NCI-H2227 treated with DMSO at 0.1 percent for 48 hours (cell line): ENCODE measurements around the gene SMCO4.
A peak's percentile ranks its signal among the peaks of the same experiment; 100 is the strongest.
"Not testable (repeated sequence)": the region's sequence is repeated elsewhere in the genome, so short reads cannot be mapped to it uniquely, and the experiment has no call there.

Experiments used
- DNase-seq: peaks from one replicate; lab custom pipeline; 2025; lab: John Stamatoyannopoulos, UW

SMCO4 gene

GRCh38 chr11:93560199-93560932 lies 17.2 kb upstream of the SMCO4 start:
- DNase-seq, result no peak

GRCh38 chr11:93559681-93560080 lies 16.5 kb upstream of the SMCO4 start:
- DNase-seq, result no peak

- no peak for DNase-seq
These were observed 9.7 kb upstream of the SMCO4 start for GRCh38 chr11:93552874-93553273.

GRCh38 chr11:93549976-93550375 lies 6.8 kb upstream of the SMCO4 start:
- DNase-seq, result no peak

- DNase-seq, result no peak
These were observed 5.6 kb upstream of the SMCO4 start for GRCh38 chr11:93548679-93549319.

- no peak for DNase-seq
These were observed 4.6 kb upstream of the SMCO4 start for GRCh38 chr11:93547773-93548172.

GRCh38 chr11:93547028-93547427 lies 3.8 kb upstream of the SMCO4 start:
- DNase-seq, result no peak

GRCh38 chr11:93545566-93545965 lies 2.4 kb upstream of the SMCO4 start:
- no peak for DNase-seq

- DNase-seq, result no peak
These were observed 371 bp downstream of the SMCO4 start for GRCh38 chr11:93542811-93543229.

GRCh38 chr11:93541884-93542810 lies 1.0 kb downstream of the SMCO4 start:
- peak; percentile 3 for DNase-seq

- DNase-seq, result no peak
These were observed 2.2 kb downstream of the SMCO4 start for GRCh38 chr11:93540896-93541553.

- DNase-seq, result no peak
These were observed 2.9 kb downstream of the SMCO4 start for GRCh38 chr11:93540337-93540736.

- no peak for DNase-seq
These were observed 5.4 kb downstream of the SMCO4 start for GRCh38 chr11:93537767-93538261.

- DNase-seq, result no peak
These were observed 6.1 kb downstream of the SMCO4 start for GRCh38 chr11:93537049-93537448.

GRCh38 chr11:93536101-93536861 lies 6.9 kb downstream of the SMCO4 start:
- no peak for DNase-seq

GRCh38 chr11:93535578-93535977 lies 7.6 kb downstream of the SMCO4 start:
- not testable (repeated sequence) for DNase-seq

GRCh38 chr11:93532806-93533205 lies 10.4 kb downstream of the SMCO4 start:
- DNase-seq, result no peak

- no peak for DNase-seq
These were observed 10.9 kb downstream of the SMCO4 start for GRCh38 chr11:93532281-93532789.

GRCh38 chr11:93530468-93530826 lies 12.7 kb downstream of the SMCO4 start:
- DNase-seq, result no peak

- DNase-seq, result no peak
These were observed 13.3 kb downstream of the SMCO4 start for GRCh38 chr11:93529707-93530467.
